ENCODE measurements around the gene DAZL.

DNA sequence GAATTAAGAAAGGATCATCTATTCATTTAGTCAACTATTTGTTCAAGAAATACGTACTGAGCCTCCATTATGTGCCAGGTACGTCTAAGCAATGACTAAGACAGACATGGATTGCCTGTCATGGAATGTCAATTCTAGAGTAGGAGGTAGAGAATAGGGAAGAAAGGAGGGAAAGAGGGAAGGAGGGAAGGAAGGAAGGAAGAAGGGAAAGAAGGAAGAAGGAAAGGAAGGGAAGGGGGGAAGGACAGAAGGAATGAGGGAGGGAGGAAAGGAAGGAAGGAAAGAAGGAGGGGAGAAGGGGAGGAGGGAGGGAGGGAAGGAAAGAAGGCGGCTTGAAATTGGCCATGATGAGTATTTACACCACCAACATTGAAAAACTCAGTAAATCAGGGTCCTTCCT, 52.5 kb downstream of the DAZL start:
- no peak for TF ChIP-seq POLR2AphosphoS5 (IDR thresholded peaks at IDR 0.05; ENCODE audit: low read depth, low read length)
- no peak for TF ChIP-seq POLR2A (IDR thresholded peaks at IDR 0.05; ENCODE audit: low read depth, low read length)
- no peak for TF ChIP-seq PAX5 (IDR thresholded peaks at IDR 0.05; ENCODE audit: insufficient read depth, low read length, severe bottlenecking)
- no peak for TF ChIP-seq TAF1 (IDR thresholded peaks at IDR 0.05; ENCODE audit: low read depth, low read length)
- TF ChIP-seq SPI1 (IDR thresholded peaks at IDR 0.05; ENCODE audit: low read depth, low read length) = no peak

Data from GM12891 (cell line).